GM19372 (cell line): ENCODE data around the gene PTK6.
"Not testable (repeated sequence)": the region's sequence is repeated elsewhere in the genome, so short reads cannot be mapped to it uniquely, and the experiment has no call there.

ENCODE experiments used
- ATAC-seq: cut with Tn5 transposase; IDR thresholded peaks from one replicate; pipeline ENCODE4 v1.9.1; 2021; ENCODE audit warnings: mild to moderate bottlenecking, low read depth, moderate library complexity; ENCODE audit not compliant: unreplicated experiment

PTK6 gene

GRCh38 chr20:63536997-63537524 lies at the start of gene PTK6:
Gene PTK6 (minus strand): TSS chr20:63537376. CDS start chr20:63537314, 62 bp downstream.
- no peak for ATAC-seq

- ATAC-seq: no peak
These were observed 49.6 kb upstream of the PTK6 start for GRCh38 chr20:63586797-63587196.

- ATAC-seq: no peak
These were observed 48.7 kb upstream of the PTK6 start for GRCh38 chr20:63585616-63586565.

GRCh38 chr20:63582382-63583063 lies 45.3 kb upstream of the PTK6 start:
- no peak for ATAC-seq

GRCh38 chr20:63580796-63581461 lies 43.8 kb upstream of the PTK6 start:
- no peak for ATAC-seq

GRCh38 chr20:63579017-63579694 lies 42.0 kb upstream of the PTK6 start:
- ATAC-seq: no peak

- ATAC-seq: no peak
These were observed 41.2 kb upstream of the PTK6 start for GRCh38 chr20:63578224-63579016.

GRCh38 chr20:63577317-63577894 lies 40.2 kb upstream of the PTK6 start:
- no peak for ATAC-seq

GRCh38 chr20:63576311-63576710 lies 39.1 kb upstream of the PTK6 start:
- ATAC-seq: no peak

- no peak for ATAC-seq
These were observed 37.9 kb upstream of the PTK6 start for GRCh38 chr20:63574829-63575743.

GRCh38 chr20:63574156-63574828 lies 37.1 kb upstream of the PTK6 start, which contains the start of gene HELZ2:
Gene HELZ2 (minus strand): TSS chr20:63574239. CDS start chr20:63572385, 1,854 bp downstream.
- no peak for ATAC-seq

GRCh38 chr20:63573647-63574131 lies 36.5 kb upstream of the PTK6 start:
- no peak for ATAC-seq

GRCh38 chr20:63572788-63573646 lies 35.8 kb upstream of the PTK6 start:
- no peak for ATAC-seq

- ATAC-seq: no peak
These were observed 35.1 kb upstream of the PTK6 start for GRCh38 chr20:63572071-63572787.

- not testable (repeated sequence) for ATAC-seq
These were observed 33.9 kb upstream of the PTK6 start for GRCh38 chr20:63571087-63571478.
